Right lobe of liver (tissue), 6 donors: ENCODE measurements around the gene TEX22. TPM values are rescaled to one million over a fixed set of nuclear protein-coding genes. Genes with fewer than 3 reads are reported as not detected.
A peak's percentile ranks its signal among the peaks of the same experiment; 100 is the strongest.

Experiments used
- ATAC-seq, 4 donors: fragments of 200-7000 bp; cut with Tn5 transposase; one replicate each; pipeline ENCODE4 v1.9.1; 2020; ENCODE audit warnings: mild to moderate bottlenecking in 4 of 4, moderate library complexity in 4 of 4
- DNase-seq, 3 donors: peaks; one replicate each; pipeline ENCODE4 v3.0.0-alpha.2; 2020
- H3K27ac ChIP-seq, 3 donors: fragments of 200-600 bp; one replicate each; pipeline ENCODE4 v1.8.0; 2022
- H3K27me3 ChIP-seq, 2 donors: fragments of 200-600 bp; one replicate each; pipeline ENCODE4 v1.8.0; 2022
- H3K36me3 ChIP-seq, 4 donors: fragments of 200-600 bp; sonication (generic) in 1 of 4; one replicate each; pipeline versions ENCODE4 v1.5.1 to v1.8.0; 2017 to 2022; ENCODE audit warnings: control low read depth in 1 of 4
- H3K4me1 ChIP-seq, 4 donors: fragments of 200-600 bp; sonication (generic) in 1 of 4; one replicate each; pipeline versions ENCODE4 v1.5.1 to v1.8.0; 2017 to 2022; ENCODE audit warnings: control low read depth in 1 of 4
- H3K4me3 ChIP-seq, 3 donors: fragments of 200-600 bp; one replicate each; pipeline ENCODE4 v1.8.0; 2022
- H3K9me3 ChIP-seq, 4 donors: fragments of 200-600 bp; sonication (generic) in 1 of 4; one replicate each; pipeline versions ENCODE4 v1.5.1 to v1.8.0; 2017 to 2022; ENCODE audit warnings: control low read depth in 1 of 4
- POLR2A ChIP-seq: fragments of 450-650 bp; IDR thresholded peaks from one replicate; pipeline ENCODE4 v1.6.1; 2017; ENCODE audit warnings: antibody characterized with exemption, mild to moderate bottlenecking
- WGBS: methylation state at CpG from one replicate; pipeline ENCODE4 v1.1.6; 2018; ENCODE audit warnings: low coverage, low lambda C conversion rate; ENCODE audit not compliant: insufficient coverage; ENCODE audit errors: missing lambda C conversion rate; 5-methylcytosine and 5-hydroxymethylcytosine counted together
- intact Hi-C, 2 donors: fragments of 100-400 bp; cut with DNase I; formaldehyde crosslinking; loops; one replicate each; pipeline versions ENCODE4 v1.11.2 to v1.14.1; 2022
- total RNA-seq, 6 experiments: library from RNA; depleted of rRNA in 2 of 6; stranded (reverse); fragments of >200 nt in 2 of 6; fragmentation: NEBNext Ultra II Directional in 3 of 6; extraction: Animal tissue kit (Norgen Biotek cat#: 25700) in 3 of 6; gene quantifications; one replicate each; pipeline versions ENCODE4 v1.1.0 to v1.2.4, GENCODE V29; 2016 to 2023
- TF ChIP-seq, protein P1 (sequence below), 4 donors: fragments of 200-600 bp in 3 of 4; fragments of 450-650 bp in 1 of 4; IDR thresholded peaks; one replicate each; pipeline versions ENCODE4 v1.5.1 to v1.8.0; 2016 to 2022; ENCODE audit warnings: antibody characterized with exemption in 4 of 4, mild to moderate bottlenecking in 2 of 4
- donor health status: DM: no; HTN: yes; CAD: no.
- donor health status: DM: no; HTN: no; CAD: no.
- donor health status: DM: no; HTN: no; CAD: no.
- donor health status: DM: no; HTN: yes; CAD: no.
- donor health status: DM: no; HTN: yes; CAD: no.

TEX22 gene
- total RNA-seq, 6 experiments from 2014 or later, result 0.07 to 0.44 (median 0.35) TPM; not detected in 3

DNA sequence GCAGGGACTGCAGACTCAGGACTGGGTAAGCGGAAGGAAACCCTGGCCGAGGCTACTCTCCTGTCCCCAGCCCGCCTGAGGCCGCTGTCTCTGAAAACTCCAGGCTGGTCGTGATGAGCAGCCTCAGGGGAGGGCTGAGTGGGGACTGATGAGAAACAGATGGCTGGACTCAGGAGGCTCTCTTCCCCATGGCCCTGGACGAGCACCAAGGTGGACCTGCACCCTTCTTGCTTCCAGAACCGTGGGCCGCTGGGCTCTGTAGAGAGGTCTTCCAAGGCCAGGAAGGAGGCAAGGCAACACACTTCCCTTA lies 1.1 kb downstream of the TEX22 start:
- peaks cover 0 to 6% (median 0%) of the 10 kb centered on the region in 4 donors for H3K4me1 ChIP-seq
- WGBS, result 81% methylated on average over 3 of the region's 8 CpGs
- TF ChIP-seq, protein P1, sequence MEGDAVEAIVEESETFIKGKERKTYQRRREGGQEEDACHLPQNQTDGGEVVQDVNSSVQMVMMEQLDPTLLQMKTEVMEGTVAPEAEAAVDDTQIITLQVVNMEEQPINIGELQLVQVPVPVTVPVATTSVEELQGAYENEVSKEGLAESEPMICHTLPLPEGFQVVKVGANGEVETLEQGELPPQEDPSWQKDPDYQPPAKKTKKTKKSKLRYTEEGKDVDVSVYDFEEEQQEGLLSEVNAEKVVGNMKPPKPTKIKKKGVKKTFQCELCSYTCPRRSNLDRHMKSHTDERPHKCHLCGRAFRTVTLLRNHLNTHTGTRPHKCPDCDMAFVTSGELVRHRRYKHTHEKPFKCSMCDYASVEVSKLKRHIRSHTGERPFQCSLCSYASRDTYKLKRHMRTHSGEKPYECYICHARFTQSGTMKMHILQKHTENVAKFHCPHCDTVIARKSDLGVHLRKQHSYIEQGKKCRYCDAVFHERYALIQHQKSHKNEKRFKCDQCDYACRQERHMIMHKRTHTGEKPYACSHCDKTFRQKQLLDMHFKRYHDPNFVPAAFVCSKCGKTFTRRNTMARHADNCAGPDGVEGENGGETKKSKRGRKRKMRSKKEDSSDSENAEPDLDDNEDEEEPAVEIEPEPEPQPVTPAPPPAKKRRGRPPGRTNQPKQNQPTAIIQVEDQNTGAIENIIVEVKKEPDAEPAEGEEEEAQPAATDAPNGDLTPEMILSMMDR (IDR thresholded peaks at IDR 0.05), result no peak
- TF ChIP-seq POLR2A, result no peak
- no peaks in the 10 kb centered on the region for H3K27me3 ChIP-seq
- peaks cover 0 to 3% (median 0%) of the 10 kb centered on the region in 4 donors for H3K36me3 ChIP-seq
- ATAC-seq (no peak), DNase-seq (peak in 2 of 3 donors; percentile 20 to 54)
- H3K4me3 ChIP-seq, result peak overlapping the region in 2 of 3 donors; percentile 71 to 94
- H3K27ac ChIP-seq, result no peak overlapping the region
- intact Hi-C loops, result no loop called here
- H3K9me3 ChIP-seq, result no peaks in the 10 kb centered on the region

DNA sequence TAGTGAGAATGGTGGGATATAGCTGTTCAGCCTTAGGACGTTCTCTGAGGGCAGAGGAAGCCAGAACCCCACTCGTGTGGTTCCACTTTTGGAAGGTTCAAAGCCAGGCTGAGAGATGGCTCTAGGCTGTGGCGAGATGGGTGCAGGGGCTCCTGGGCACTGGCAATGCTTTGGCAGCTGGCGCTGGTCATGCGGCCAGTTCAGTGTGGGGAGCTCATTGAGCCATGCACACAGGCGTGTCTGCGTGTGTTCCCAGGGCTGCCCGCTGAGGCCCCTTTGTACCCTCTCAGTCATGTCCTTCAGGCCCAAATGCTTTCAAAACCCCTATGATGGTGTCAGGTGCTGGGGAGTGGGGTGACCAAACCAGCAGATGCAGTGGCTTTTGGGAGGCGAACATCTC lies 1.7 kb downstream of the TEX22 start:
- H3K27me3 ChIP-seq, result no peaks in the 10 kb centered on the region
- TF ChIP-seq, protein P1 (IDR thresholded peaks at IDR 0.05), result no peak
- TF ChIP-seq POLR2A, result no peak
- no peak for ATAC-seq
- H3K4me3 ChIP-seq, result no peak overlapping the region
- no peaks in the 10 kb centered on the region for H3K9me3 ChIP-seq
- H3K27ac ChIP-seq, result no peak overlapping the region
- peaks cover 0 to 6% (median 0%) of the 10 kb centered on the region in 4 donors for H3K4me1 ChIP-seq
- DNase-seq, result no peak
- peaks cover 0 to 3% (median 0%) of the 10 kb centered on the region in 4 donors for H3K36me3 ChIP-seq
- 100% methylated on average over 1 of the region's 9 CpGs for WGBS
- intact Hi-C loops, result no loop called here

GRCh38 chr14:105401699-105402098 lies 3.4 kb downstream of the TEX22 start:
- DNase-seq (no peak), ATAC-seq (no peak)
- intact Hi-C loops, result no loop called here
- Histone ChIP-seq H3K36me3 (peaks cover 0 to 3% (median 0%) of the 10 kb centered on the region in 4 donors), H3K4me3 (no peak overlapping the region), H3K9me3 (no peaks in the 10 kb centered on the region), H3K4me1 (peaks cover 0 to 6% (median 0%) of the 10 kb centered on the region in 4 donors), H3K27me3 (no peaks in the 10 kb centered on the region), H3K27ac (no peak overlapping the region)
- TF ChIP-seq, protein P1 (IDR thresholded peaks at IDR 0.05), result no peak
- no peak for TF ChIP-seq POLR2A
- 90% methylated on average over 2 of the region's 9 CpGs for WGBS

- no peak for DNase-seq
- H3K4me3 ChIP-seq, result no peak overlapping the region
- ATAC-seq, result no peak
- WGBS, result 83% methylated on average over 13 of the region's 13 CpGs
- H3K36me3 ChIP-seq, result no peaks in the 10 kb centered on the region
- peaks cover 0 to 10% (median 0%) of the 10 kb centered on the region in 4 donors for H3K4me1 ChIP-seq
- no peaks in the 10 kb centered on the region for H3K9me3 ChIP-seq
- H3K27me3 ChIP-seq, result no peaks in the 10 kb centered on the region
- intact Hi-C loops, result no loop called here
- TF ChIP-seq POLR2A, result no peak
- no peak overlapping the region for H3K27ac ChIP-seq
These were observed 10.3 kb downstream of the TEX22 start for GRCh38 chr14:105408592-105408991.

DNA sequence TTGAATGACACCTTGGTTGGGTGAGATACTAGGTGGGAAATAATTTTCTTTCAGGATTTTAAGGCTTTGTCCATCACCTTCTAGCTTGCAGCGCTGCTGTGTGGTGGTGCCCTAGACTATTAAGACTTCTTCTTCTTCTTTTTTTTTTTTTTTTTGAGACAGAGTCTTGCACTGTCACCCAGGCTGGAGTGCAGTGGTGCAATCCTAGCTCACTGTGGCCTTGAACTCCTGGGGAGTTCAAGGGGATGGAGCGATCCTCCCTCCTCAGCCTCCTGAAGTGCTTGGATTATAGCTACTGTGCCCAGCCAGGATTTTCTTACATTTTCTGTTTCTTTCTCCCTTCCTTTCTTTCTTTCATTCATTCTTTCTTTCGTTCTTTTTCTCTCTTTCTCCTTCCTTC lies 11.0 kb downstream of the TEX22 start:
- no peaks in the 10 kb centered on the region for H3K27me3 ChIP-seq
- no peak overlapping the region for H3K27ac ChIP-seq
- H3K4me1 ChIP-seq, result peaks cover 0 to 10% (median 0%) of the 10 kb centered on the region in 4 donors
- no peaks in the 10 kb centered on the region for H3K36me3 ChIP-seq
- DNase-seq (no peak), ATAC-seq (no peak)
- H3K9me3 ChIP-seq, result no peaks in the 10 kb centered on the region
- intact Hi-C loops, result no loop called here
- TF ChIP-seq, protein P1 (IDR thresholded peaks at IDR 0.05), result no peak
- TF ChIP-seq POLR2A, result no peak
- WGBS, result 58% methylated on average over 2 of the region's 3 CpGs
- no peak overlapping the region for H3K4me3 ChIP-seq
